Activated CD4-positive, alpha-beta T cell treated with anti-CD3 and anti-CD28 coated beads, Interleukin-2, amount 50 U/mL, for 1 hour (primary cell): ENCODE measurements around the gene CPHXL2.

ENCODE experiments used
- DNase-seq: peaks from one replicate; pipeline ENCODE4 v3.0.0-alpha.2; 2020

CPHXL2 gene

DNA sequence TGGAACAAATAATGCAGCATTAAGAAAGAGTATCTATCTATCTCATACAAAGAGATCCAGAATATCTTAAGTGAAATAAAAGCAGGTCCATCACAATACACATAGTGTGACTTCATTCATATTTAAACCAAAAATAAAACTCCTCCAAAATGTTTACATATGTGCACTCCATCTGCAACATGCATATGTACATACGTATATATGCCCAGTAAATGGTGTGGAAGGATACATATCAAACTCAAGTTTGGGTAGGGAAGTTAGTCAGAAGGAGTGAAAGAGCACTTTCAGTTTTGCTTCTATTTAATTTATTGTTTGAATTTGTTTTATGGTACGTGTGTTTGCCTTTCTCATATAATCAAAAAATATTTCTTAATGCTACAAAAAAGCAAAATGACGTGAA is 41.8 kb downstream of the CPHXL2 start:
- no peak for DNase-seq

- DNase-seq = no peak
Observed at GRCh38 chr16:75632857-75633256, 44.0 kb downstream of the CPHXL2 start.

- no peak for DNase-seq
Observed at GRCh38 chr16:75630052-75630451, 46.8 kb downstream of the CPHXL2 start.

DNA sequence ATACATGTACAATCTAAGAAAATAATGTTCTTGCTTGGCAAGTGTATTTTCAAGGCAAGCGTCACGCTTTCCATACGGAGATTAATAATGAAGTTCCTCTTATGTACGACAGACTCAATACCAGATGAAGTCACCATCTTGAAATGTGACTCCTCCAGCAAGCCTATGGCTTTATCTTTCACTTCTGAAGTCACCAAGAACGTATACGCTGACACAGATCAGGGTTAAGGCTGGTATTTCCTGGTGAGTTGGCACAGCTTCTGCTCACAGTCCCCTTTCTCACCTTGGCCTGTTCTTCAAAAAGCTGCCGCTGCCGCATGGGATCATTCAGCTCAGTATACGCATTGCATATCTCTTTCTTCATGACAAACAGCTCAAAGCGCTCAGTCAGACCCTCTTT is 47.7 kb downstream of the CPHXL2 start:
- no peak for DNase-seq

- DNase-seq = no peak
Observed at GRCh38 chr16:75628351-75628750, 48.5 kb downstream of the CPHXL2 start.

- DNase-seq = no peak
Observed at GRCh38 chr16:75627851-75628250, 49.0 kb downstream of the CPHXL2 start.

DNA sequence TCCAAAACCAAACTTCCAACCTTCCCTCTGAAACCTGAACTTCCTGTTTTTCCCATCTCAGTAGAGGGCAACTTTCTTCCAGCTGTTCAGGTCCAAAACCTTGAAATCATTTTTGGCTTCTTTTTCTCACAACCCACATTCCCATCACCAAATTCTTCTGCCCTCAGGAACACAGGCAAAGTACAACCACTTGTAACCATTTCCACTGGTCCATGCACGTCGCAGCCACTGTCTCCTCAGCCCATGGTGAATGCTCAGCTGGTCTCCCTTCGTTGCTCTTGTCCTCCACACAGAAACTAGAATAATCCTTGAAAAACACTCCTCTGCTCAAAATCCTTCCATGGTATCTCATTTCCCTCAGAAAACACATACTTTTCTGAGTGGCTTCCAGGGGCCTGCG is 50.0 kb downstream of the CPHXL2 start:
- no peak for DNase-seq

- DNase-seq = no peak
Observed at GRCh38 chr16:75624921-75625334, 51.9 kb downstream of the CPHXL2 start.

GRCh38 chr16:75622761-75623605 is 53.8 kb downstream of the CPHXL2 start, which contains the start of gene ADAT1:
Gene ADAT1 (minus strand): TSS chr16:75623281. CDS start chr16:75620799, 2,482 bp downstream.
- DNase-seq = peak; percentile 98

DNA sequence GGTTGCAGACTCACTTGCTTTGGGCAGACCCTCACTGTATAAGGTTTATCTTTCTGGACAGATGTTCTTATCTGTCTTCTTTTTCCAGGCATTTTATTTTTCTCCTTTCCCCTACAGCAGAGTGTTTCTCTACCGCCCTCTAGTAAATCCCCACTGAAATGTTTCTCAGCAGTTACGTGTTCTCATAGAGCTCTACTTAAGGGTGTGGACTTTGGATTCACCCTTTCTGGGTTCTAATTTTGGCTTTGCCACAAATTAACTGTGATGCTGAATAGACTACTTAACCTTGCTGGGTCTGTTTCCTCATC is 55.7 kb downstream of the CPHXL2 start:
- no peak for DNase-seq

- peak; percentile 18 for DNase-seq
Observed at GRCh38 chr16:75620326-75621169, 56.3 kb downstream of the CPHXL2 start.

GRCh38 chr16:75618780-75619179 is 58.0 kb downstream of the CPHXL2 start:
- no peak for DNase-seq

DNA sequence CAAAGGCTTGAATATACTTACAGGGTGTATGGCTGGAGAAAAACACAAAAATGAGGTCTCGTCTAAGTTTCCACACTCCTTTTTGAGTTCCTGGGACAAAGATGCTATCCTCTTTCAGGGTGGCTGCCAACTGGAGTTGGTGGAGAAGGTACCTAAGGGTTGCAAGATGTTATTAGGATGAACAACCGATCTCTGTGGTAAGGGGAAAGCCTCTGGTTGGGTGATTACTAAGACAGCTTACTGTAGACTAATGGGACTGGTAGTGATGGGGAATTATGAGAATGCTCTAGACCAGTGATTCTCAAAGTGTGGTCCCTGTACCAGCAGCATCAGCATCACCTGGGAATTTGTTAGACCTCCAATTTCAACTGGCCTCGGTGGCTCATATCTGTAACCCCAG is 59.7 kb downstream of the CPHXL2 start:
- DNase-seq = no peak

DNA sequence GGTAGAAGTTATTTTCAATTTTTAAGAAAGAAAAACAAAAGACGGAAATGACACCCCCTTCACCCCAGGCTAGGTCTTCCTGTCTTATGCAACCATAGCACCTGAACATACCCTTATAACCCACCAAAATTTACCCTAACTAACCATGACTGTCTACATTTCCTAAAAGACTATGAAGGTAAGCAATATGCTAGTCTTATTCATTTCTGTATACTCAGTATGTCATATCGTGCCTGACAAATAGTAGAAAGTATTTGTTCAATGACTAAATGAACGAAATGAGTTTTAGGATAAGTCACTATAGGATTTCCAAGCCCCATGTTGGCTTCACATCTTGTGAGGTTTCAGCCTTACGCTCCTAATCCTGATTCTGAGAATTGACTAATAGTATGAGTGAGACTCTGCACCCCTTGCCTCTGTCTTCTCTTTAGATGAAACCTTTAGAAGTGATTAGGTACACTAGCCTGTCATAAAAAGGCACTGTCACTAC is 60.2 kb downstream of the CPHXL2 start:
- DNase-seq = no peak

- DNase-seq = no peak
Observed at GRCh38 chr16:75615619-75616018, 61.2 kb downstream of the CPHXL2 start.

GRCh38 chr16:75614066-75614897 is 62.5 kb downstream of the CPHXL2 start:
- DNase-seq = no peak
